Measurements from ENCODE around the gene DTX3. TPM values are rescaled to one million over a fixed set of nuclear protein-coding genes. Genes with fewer than 3 reads are reported as not detected.

The DTX3 gene
- total RNA-seq, 1 experiment from 2014 or later, result 67.5 TPM

DNA sequence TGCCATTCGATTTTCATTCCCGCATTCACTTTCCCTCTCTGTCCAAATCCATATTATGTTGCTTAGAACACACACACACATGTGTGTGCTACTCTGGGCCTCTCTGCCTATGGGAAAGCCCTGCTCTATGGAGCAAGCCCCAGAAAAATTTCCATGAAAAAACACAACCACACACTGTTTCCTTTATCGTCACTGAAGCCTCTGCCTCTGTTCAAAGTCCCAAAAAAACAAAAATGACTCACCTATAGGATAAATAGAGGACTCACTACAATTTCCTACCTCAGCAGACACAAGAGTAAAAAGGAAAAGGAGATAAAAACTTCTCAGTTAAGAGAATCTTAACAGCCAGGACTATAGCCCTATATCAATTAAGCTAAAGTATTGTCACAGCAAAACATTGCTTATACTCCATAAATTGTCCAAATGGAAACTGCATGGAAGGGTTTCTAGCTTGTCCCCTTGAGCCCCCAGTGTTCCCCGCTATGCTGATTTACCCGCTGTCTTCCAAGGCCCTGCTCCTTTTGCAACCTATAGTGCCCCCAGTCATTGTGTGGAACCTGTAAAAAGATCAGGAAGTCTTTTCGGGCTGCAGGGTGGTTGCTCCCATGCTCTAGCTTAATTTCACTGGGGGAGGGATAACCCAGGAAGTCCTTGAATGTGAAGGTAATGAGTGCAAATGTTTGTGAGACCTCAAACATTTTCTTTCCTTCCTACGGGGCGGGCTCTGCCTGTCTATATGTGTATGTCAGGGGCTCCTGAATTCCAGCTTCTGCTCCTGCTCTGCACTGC lies 24.8 kb upstream of the DTX3 start:
- no peaks in the 10 kb centered on the region for H3K9me3 Mint-ChIP-seq
- no peaks in the 10 kb centered on the region for H3K4me1 ChIP-seq (ENCODE audit: insufficient read depth, low read length)
- no CpG with 5 or more reads among the region's 8 CpGs for WGBS (ENCODE audit: extremely low coverage, insufficient read length, low lambda C conversion rate)

More for the DNA sequence above, 24.8 kb upstream of the DTX3 start:
- H3K27ac ChIP-seq (ENCODE audit: insufficient read length, low read depth, low read length), result no peak overlapping the region
- H3K79me1 ChIP-seq (ENCODE audit: insufficient read depth, low read depth, low read length, poor library complexity, severe bottlenecking), result no peaks in the 10 kb centered on the region
- H2BK120ac ChIP-seq (ENCODE audit: low read depth, low read length, poor library complexity, severe bottlenecking), result no peak overlapping the region
- H3K56ac ChIP-seq (ENCODE audit: insufficient read length, low read depth, low read length), result no peak overlapping the region
- Mint-ChIP-seq H3K27ac (peak overlapping the region in 2 of 3 experiments; percentile 46 to 85; a peak in 1 of 7 replicates), H3K27me3 (ENCODE audit: low read depth) (no peaks in the 10 kb centered on the region), H3K36me3 (ENCODE audit: insufficient read depth in 1 of 3, low read depth in 3 of 3) (peaks cover 40 to 77% (median 63%) of the 10 kb centered on the region in 3 experiments), H3K4me3 (no peak overlapping the region), H3K4me1 (peaks cover 0 to 2% of the 10 kb centered on the region in 2 experiments; a peak in 1 of 4 replicates)
- H3K27me3 ChIP-seq (ENCODE audit: insufficient read depth, low read length), result no peaks in the 10 kb centered on the region
- H3K23me2 ChIP-seq (ENCODE audit: insufficient read length, low read depth, low read length, poor library complexity, severe bottlenecking), result no peaks in the 10 kb centered on the region
- no peak overlapping the region for H3K9ac ChIP-seq (ENCODE audit: extremely low read depth, insufficient read length, low read length)
- DNase-seq, result no peak
- no peak overlapping the region for H3K4ac ChIP-seq (ENCODE audit: low read depth, low read length)
- H3T11ph ChIP-seq (ENCODE audit: low read length), result no peak overlapping the region
- H4K5ac ChIP-seq (ENCODE audit: insufficient read length, low read depth, low read length), result no peak overlapping the region
- H4K20me1 ChIP-seq (ENCODE audit: control insufficient read depth, insufficient read depth, insufficient read length), result no peaks in the 10 kb centered on the region
- H4K91ac ChIP-seq (ENCODE audit: insufficient read length, low read depth, low read length), result no peak overlapping the region
- H2BK15ac ChIP-seq (ENCODE audit: low read depth, low read length), result no peak overlapping the region
- H2BK12ac ChIP-seq (ENCODE audit: insufficient read length, low read depth, low read length), result no peak overlapping the region
- H3K4me2 ChIP-seq (ENCODE audit: insufficient read depth, insufficient read length, low read length), result no peak overlapping the region
- no peak overlapping the region for H3K18ac ChIP-seq (ENCODE audit: insufficient read length, low read depth, low read length)
- H2BK20ac ChIP-seq (ENCODE audit: low read depth, low read length, poor library complexity, severe bottlenecking), result no peak overlapping the region
- H3K9me3 ChIP-seq (ENCODE audit: control insufficient read depth, low read depth, low read length), result no peaks in the 10 kb centered on the region
- H2AFZ ChIP-seq (ENCODE audit: low read length), result no peak overlapping the region
- H2BK5ac ChIP-seq (ENCODE audit: insufficient read length, low read length), result no peak overlapping the region
- TF ChIP-seq, protein P1, sequence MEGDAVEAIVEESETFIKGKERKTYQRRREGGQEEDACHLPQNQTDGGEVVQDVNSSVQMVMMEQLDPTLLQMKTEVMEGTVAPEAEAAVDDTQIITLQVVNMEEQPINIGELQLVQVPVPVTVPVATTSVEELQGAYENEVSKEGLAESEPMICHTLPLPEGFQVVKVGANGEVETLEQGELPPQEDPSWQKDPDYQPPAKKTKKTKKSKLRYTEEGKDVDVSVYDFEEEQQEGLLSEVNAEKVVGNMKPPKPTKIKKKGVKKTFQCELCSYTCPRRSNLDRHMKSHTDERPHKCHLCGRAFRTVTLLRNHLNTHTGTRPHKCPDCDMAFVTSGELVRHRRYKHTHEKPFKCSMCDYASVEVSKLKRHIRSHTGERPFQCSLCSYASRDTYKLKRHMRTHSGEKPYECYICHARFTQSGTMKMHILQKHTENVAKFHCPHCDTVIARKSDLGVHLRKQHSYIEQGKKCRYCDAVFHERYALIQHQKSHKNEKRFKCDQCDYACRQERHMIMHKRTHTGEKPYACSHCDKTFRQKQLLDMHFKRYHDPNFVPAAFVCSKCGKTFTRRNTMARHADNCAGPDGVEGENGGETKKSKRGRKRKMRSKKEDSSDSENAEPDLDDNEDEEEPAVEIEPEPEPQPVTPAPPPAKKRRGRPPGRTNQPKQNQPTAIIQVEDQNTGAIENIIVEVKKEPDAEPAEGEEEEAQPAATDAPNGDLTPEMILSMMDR (conservative IDR thresholded peaks at IDR 0.05), result no peak
- no peak overlapping the region for H2AK5ac ChIP-seq (ENCODE audit: insufficient read length, low read length)
- H3K23ac ChIP-seq (ENCODE audit: insufficient read length, low read depth, low read length), result no peak overlapping the region
- H4K8ac ChIP-seq (replicated peaks; ENCODE audit: insufficient read length, low read depth, low read length), result no peak overlapping the region
- 0 out of 2 replicates have a peak, but pooled peaks cover 2% of the 10 kb centered on the region for H3K79me2 ChIP-seq (ENCODE audit: insufficient read depth, low read length)
- H3K14ac ChIP-seq (ENCODE audit: insufficient read depth, low read length), result no peak overlapping the region
